Nephron progenitor cell (in vitro differentiated cells): ENCODE data around the gene SOX8.
A peak's percentile ranks its signal among the peaks of the same experiment; 100 is the strongest.
"Not testable (repeated sequence)": the region's sequence is repeated elsewhere in the genome, so short reads cannot be mapped to it uniquely, and the experiment has no call there.

Experiments
- DNase-seq: peaks from one replicate; pipeline ENCODE4 v3.0.0; 2021
- H3K27ac Mint-ChIP-seq: 2 replicates; pipeline ENCODE4 v1.8.0; 2021; ENCODE audit warnings: mild to moderate bottlenecking, moderate library complexity, mixed read lengths
- H3K27me3 Mint-ChIP-seq: 2 replicates; pipeline ENCODE4 v1.8.0; 2021; ENCODE audit warnings: mild to moderate bottlenecking, low read depth, mixed read lengths; ENCODE audit not compliant: poor library complexity
- H3K36me3 Mint-ChIP-seq: 2 replicates; pipeline ENCODE4 v1.8.0; 2021; ENCODE audit warnings: low read depth, mixed read lengths
- H3K4me1 Mint-ChIP-seq: 2 replicates; pipeline ENCODE4 v1.8.0; 2021; ENCODE audit warnings: mixed read lengths
- H3K4me3 Mint-ChIP-seq: 2 replicates; pipeline ENCODE4 v1.8.0; 2021; ENCODE audit warnings: mild to moderate bottlenecking, moderate library complexity, mixed read lengths
- H3K9me3 Mint-ChIP-seq: 2 replicates; pipeline ENCODE4 v1.8.0; 2021; ENCODE audit warnings: mild to moderate bottlenecking, moderate library complexity, mixed read lengths
- TF ChIP-seq, protein P1 (sequence below): fragments of 200-600 bp; sonication (generic); IDR thresholded peaks from 2 replicates; pipeline ENCODE4 v1.5.0; 2021; ENCODE audit warnings: antibody characterized with exemption

Gene SOX8

GRCh38 chr16:951660-952301 is 29.8 kb upstream of the SOX8 start:
- no peak overlapping the region for H3K27ac Mint-ChIP-seq
- no peak overlapping the region for H3K4me3 Mint-ChIP-seq
- DNase-seq = no peak
- H3K4me1 Mint-ChIP-seq = peaks cover 7% of the 10 kb centered on the region
- H3K9me3 Mint-ChIP-seq = no peaks in the 10 kb centered on the region
- TF ChIP-seq, protein P1, sequence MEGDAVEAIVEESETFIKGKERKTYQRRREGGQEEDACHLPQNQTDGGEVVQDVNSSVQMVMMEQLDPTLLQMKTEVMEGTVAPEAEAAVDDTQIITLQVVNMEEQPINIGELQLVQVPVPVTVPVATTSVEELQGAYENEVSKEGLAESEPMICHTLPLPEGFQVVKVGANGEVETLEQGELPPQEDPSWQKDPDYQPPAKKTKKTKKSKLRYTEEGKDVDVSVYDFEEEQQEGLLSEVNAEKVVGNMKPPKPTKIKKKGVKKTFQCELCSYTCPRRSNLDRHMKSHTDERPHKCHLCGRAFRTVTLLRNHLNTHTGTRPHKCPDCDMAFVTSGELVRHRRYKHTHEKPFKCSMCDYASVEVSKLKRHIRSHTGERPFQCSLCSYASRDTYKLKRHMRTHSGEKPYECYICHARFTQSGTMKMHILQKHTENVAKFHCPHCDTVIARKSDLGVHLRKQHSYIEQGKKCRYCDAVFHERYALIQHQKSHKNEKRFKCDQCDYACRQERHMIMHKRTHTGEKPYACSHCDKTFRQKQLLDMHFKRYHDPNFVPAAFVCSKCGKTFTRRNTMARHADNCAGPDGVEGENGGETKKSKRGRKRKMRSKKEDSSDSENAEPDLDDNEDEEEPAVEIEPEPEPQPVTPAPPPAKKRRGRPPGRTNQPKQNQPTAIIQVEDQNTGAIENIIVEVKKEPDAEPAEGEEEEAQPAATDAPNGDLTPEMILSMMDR = no peak
- H3K36me3 Mint-ChIP-seq = peaks cover 32% of the 10 kb centered on the region
- H3K27me3 Mint-ChIP-seq = peaks cover 2% of the 10 kb centered on the region

DNA sequence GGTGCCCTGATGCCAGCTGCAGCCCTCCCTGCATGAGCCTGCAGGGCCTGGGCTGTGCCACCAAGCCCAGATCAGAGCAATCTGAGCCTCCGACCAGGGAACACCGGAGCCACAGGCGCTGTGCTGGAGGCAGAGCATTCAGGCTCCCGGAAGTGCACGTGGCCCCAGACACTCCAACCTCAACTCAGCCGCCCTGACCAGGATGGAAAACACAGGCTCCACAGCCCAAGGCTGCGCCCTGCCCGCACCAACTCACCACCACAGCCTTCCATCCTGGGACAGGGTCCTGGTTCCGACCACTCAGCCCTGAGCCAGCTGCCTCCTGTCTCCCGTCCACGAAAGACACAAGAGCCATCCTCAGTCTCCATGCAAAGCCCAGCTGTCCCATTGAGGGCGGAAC is 29.2 kb upstream of the SOX8 start:
- no peak for DNase-seq
- peaks cover 5% of the 10 kb centered on the region for H3K4me1 Mint-ChIP-seq
- peaks cover 30% of the 10 kb centered on the region for H3K36me3 Mint-ChIP-seq
- H3K4me3 Mint-ChIP-seq = no peak overlapping the region
- peaks cover 4% of the 10 kb centered on the region for H3K9me3 Mint-ChIP-seq
- no peaks in the 10 kb centered on the region for H3K27me3 Mint-ChIP-seq
- TF ChIP-seq, protein P1 = no peak
- no peak overlapping the region for H3K27ac Mint-ChIP-seq

GRCh38 chr16:953818-954217 is 27.8 kb upstream of the SOX8 start:
- H3K27me3 Mint-ChIP-seq, H3K9me3 Mint-ChIP-seq, H3K4me3 Mint-ChIP-seq, DNase-seq, H3K4me1 Mint-ChIP-seq, H3K27ac Mint-ChIP-seq: not testable (repeated sequence)
- peaks cover 33% of the 10 kb centered on the region for H3K36me3 Mint-ChIP-seq

DNA sequence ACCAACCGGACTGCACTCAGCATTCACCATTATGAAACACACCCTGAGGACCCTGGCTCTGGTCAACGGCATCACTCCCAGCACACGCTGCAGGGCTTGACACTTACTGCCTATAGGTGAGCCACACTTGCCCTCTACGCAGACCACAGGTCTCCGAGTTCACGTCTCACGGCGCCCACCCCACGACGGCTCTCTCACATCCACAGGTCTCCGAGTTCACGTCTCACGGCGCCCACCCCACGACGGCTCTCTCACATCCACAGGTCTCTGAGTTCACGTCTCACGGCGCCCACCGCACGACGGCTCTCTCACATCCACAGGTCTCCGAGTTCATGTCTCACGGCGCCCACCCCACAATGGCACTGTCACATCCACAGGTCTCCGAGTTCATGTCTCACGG is 25.8 kb upstream of the SOX8 start:
- H3K27ac Mint-ChIP-seq, DNase-seq, H3K27me3 Mint-ChIP-seq, H3K9me3 Mint-ChIP-seq, H3K4me3 Mint-ChIP-seq: not testable (repeated sequence)
- Mint-ChIP-seq H3K36me3 (peaks cover 33% of the 10 kb centered on the region), H3K4me1 (peaks cover 11% of the 10 kb centered on the region)

- Mint-ChIP-seq H3K9me3 (peaks cover 14% of the 10 kb centered on the region), H3K27me3 (peaks cover 4% of the 10 kb centered on the region), H3K4me1 (peaks cover 30% of the 10 kb centered on the region), H3K36me3 (peaks cover 24% of the 10 kb centered on the region), H3K27ac (peak overlapping the region; percentile 90), H3K4me3 (no peak overlapping the region)
- TF ChIP-seq, protein P1 = no peak
- no peak for DNase-seq
Observed at GRCh38 chr16:959232-960040, 22.1 kb upstream of the SOX8 start.

- peaks cover 4% of the 10 kb centered on the region for H3K27me3 Mint-ChIP-seq
- no peak for DNase-seq
- no peak overlapping the region for H3K27ac Mint-ChIP-seq
- H3K4me3 Mint-ChIP-seq = no peak overlapping the region
- peaks cover 44% of the 10 kb centered on the region for H3K36me3 Mint-ChIP-seq
- TF ChIP-seq, protein P1 = no peak
- peaks cover 34% of the 10 kb centered on the region for H3K9me3 Mint-ChIP-seq
- peaks cover 42% of the 10 kb centered on the region for H3K4me1 Mint-ChIP-seq
Observed at GRCh38 chr16:962366-962765, 19.2 kb upstream of the SOX8 start.
